Activated naive CD4-positive, alpha-beta T cell treated with anti-CD3 and anti-CD28 coated beads for 36 hours (primary cell): ENCODE measurements around the gene NELL2. TPM values are rescaled to one million over a fixed set of nuclear protein-coding genes. Genes with fewer than 3 reads are reported as not detected.
"Not testable (repeated sequence)": the region's sequence is repeated elsewhere in the genome, so short reads cannot be mapped to it uniquely, and the experiment has no call there.

ENCODE experiments used
- CTCF ChIA-PET: fragments of 350-600 bp; sonication (Branson Sonifier 250); formaldehyde crosslinking; loops from one replicate; lab custom pipeline; 2021; ENCODE audit warnings: antibody characterized with exemption; lab: Charles Lee
- DNase-seq: peaks from one replicate; pipeline ENCODE4 v3.0.0-alpha.2; 2020
- H3K27ac Mint-ChIP-seq: one replicate; pipeline ENCODE4 v1.8.0; 2021; ENCODE audit warnings: mild to moderate bottlenecking, mixed read lengths
- H3K27me3 Mint-ChIP-seq: one replicate; pipeline ENCODE4 v1.8.0; 2021; ENCODE audit warnings: low read depth, mixed read lengths
- H3K36me3 Mint-ChIP-seq: one replicate; pipeline ENCODE4 v1.8.0; 2021; ENCODE audit warnings: low read depth, mixed read lengths
- H3K4me1 Mint-ChIP-seq: one replicate; pipeline ENCODE4 v1.8.0; 2021; ENCODE audit warnings: low read depth, mixed read lengths
- H3K4me3 Mint-ChIP-seq: one replicate; pipeline ENCODE4 v1.8.0; 2021; ENCODE audit warnings: mild to moderate bottlenecking, moderate library complexity, mixed read lengths
- H3K9me3 Mint-ChIP-seq: one replicate; pipeline ENCODE4 v1.8.0; 2021; ENCODE audit warnings: mixed read lengths
- intact Hi-C: fragments of 100-400 bp; cut with micrococcal nuclease; formaldehyde crosslinking; loops from one replicate; pipeline ENCODE4 v1.15.1; 2023
- total RNA-seq, 2 experiments: library from RNA; stranded (reverse); gene quantifications; one replicate each; pipeline ENCODE4 v1.2.3, GENCODE V29; 2021

NELL2 gene
- total RNA-seq, 2 experiments from 2014 or later = 61.9 to 72.2 TPM

- CTCF ChIA-PET = interaction anchor here (1.1 to 1.2 kb wide), 2 partner anchors 35 to 156 kb away, joined by 3 to 5 read pairs; partner anchors contain the start of gene NELL2
- H3K4me1 Mint-ChIP-seq = peaks cover 36% of the 10 kb centered on the region
- H3K36me3 Mint-ChIP-seq = peaks cover 13% of the 10 kb centered on the region
- no peak overlapping the region for H3K27ac Mint-ChIP-seq
- intact Hi-C loops = no loop called here
- no peaks in the 10 kb centered on the region for H3K27me3 Mint-ChIP-seq
- H3K4me3 Mint-ChIP-seq = no peak overlapping the region
- H3K9me3 Mint-ChIP-seq = peaks cover 4% of the 10 kb centered on the region
- no peak for DNase-seq
Observed at GRCh38 chr12:44720265-44720664, 155.8 kb downstream of the NELL2 start.

- CTCF ChIA-PET = no interaction called here
- Mint-ChIP-seq H3K36me3 (peaks cover 2% of the 10 kb centered on the region), H3K27ac (no peak overlapping the region), H3K4me3 (no peak overlapping the region), H3K9me3 (no peaks in the 10 kb centered on the region), H3K4me1 (peaks cover 24% of the 10 kb centered on the region), H3K27me3 (no peaks in the 10 kb centered on the region)
- no peak for DNase-seq
- intact Hi-C loops = no loop called here
Observed at GRCh38 chr12:44717612-44718011, 158.5 kb downstream of the NELL2 start.

GRCh38 chr12:44716711-44717110, 159.4 kb downstream of the NELL2 start:
- Mint-ChIP-seq H3K27ac (no peak overlapping the region), H3K27me3 (no peaks in the 10 kb centered on the region), H3K4me1 (peaks cover 22% of the 10 kb centered on the region), H3K36me3 (peaks cover 2% of the 10 kb centered on the region), H3K9me3 (no peaks in the 10 kb centered on the region), H3K4me3 (no peak overlapping the region)
- CTCF ChIA-PET = no interaction called here
- intact Hi-C loops = no loop called here
- DNase-seq = no peak

- intact Hi-C loops = no loop called here
- CTCF ChIA-PET = interaction anchor here (0.6 kb wide), 1 partner anchor 113 kb away, joined by 5 read pairs; no protein-coding TSS in a partner anchor
- H3K27me3 Mint-ChIP-seq = no peaks in the 10 kb centered on the region
- H3K9me3 Mint-ChIP-seq = no peaks in the 10 kb centered on the region
- H3K36me3 Mint-ChIP-seq = peaks cover 12% of the 10 kb centered on the region
- no peak for DNase-seq
- H3K4me1 Mint-ChIP-seq = peaks cover 6% of the 10 kb centered on the region
- no peak overlapping the region for H3K4me3 Mint-ChIP-seq
- H3K27ac Mint-ChIP-seq = no peak overlapping the region
Observed at GRCh38 chr12:44711736-44712135, 164.4 kb downstream of the NELL2 start.

GRCh38 chr12:44709166-44709565, 166.9 kb downstream of the NELL2 start:
- intact Hi-C loops = no loop called here
- H3K36me3 Mint-ChIP-seq = peaks cover 17% of the 10 kb centered on the region
- H3K27me3 Mint-ChIP-seq = no peaks in the 10 kb centered on the region
- CTCF ChIA-PET = interaction anchor here (1.2 kb wide), 1 partner anchor 7 kb away, joined by 3 read pairs; no protein-coding TSS in a partner anchor
- no peak overlapping the region for H3K27ac Mint-ChIP-seq
- H3K4me1 Mint-ChIP-seq = peaks cover 4% of the 10 kb centered on the region
- H3K4me3 Mint-ChIP-seq = no peak overlapping the region
- H3K9me3 Mint-ChIP-seq = no peaks in the 10 kb centered on the region
- DNase-seq = no peak

GRCh38 chr12:44708218-44708617, 167.9 kb downstream of the NELL2 start:
- no peak for DNase-seq
- no peaks in the 10 kb centered on the region for H3K27me3 Mint-ChIP-seq
- H3K36me3 Mint-ChIP-seq = peaks cover 17% of the 10 kb centered on the region
- intact Hi-C loops = no loop called here
- CTCF ChIA-PET = no interaction called here
- no peak overlapping the region for H3K27ac Mint-ChIP-seq
- H3K4me1 Mint-ChIP-seq = peaks cover 4% of the 10 kb centered on the region
- H3K9me3 Mint-ChIP-seq = no peaks in the 10 kb centered on the region
- no peak overlapping the region for H3K4me3 Mint-ChIP-seq

- peaks cover 29% of the 10 kb centered on the region for H3K36me3 Mint-ChIP-seq
- intact Hi-C loops = no loop called here
- no peaks in the 10 kb centered on the region for H3K9me3 Mint-ChIP-seq
- no peak overlapping the region for H3K27ac Mint-ChIP-seq
- CTCF ChIA-PET = interaction anchor here (0.6 kb wide), 2 partner anchors 69 to 197 kb away, joined by 5 read pairs; no protein-coding TSS in a partner anchor
- no peaks in the 10 kb centered on the region for H3K27me3 Mint-ChIP-seq
- no peak for DNase-seq
- H3K4me3 Mint-ChIP-seq = no peak overlapping the region
- peaks cover 4% of the 10 kb centered on the region for H3K4me1 Mint-ChIP-seq
Observed at GRCh38 chr12:44703182-44703910, 172.8 kb downstream of the NELL2 start.

- no peak overlapping the region for H3K27ac Mint-ChIP-seq
- H3K36me3 Mint-ChIP-seq = peaks cover 27% of the 10 kb centered on the region
- H3K9me3 Mint-ChIP-seq = no peaks in the 10 kb centered on the region
- no peak overlapping the region for H3K4me3 Mint-ChIP-seq
- peaks cover 15% of the 10 kb centered on the region for H3K4me1 Mint-ChIP-seq
- no peak for DNase-seq
- CTCF ChIA-PET = no interaction called here
- no peaks in the 10 kb centered on the region for H3K27me3 Mint-ChIP-seq
- intact Hi-C loops = no loop called here
Observed at GRCh38 chr12:44697511-44697910, 178.6 kb downstream of the NELL2 start.

GRCh38 chr12:44696542-44696941, 179.6 kb downstream of the NELL2 start:
- Mint-ChIP-seq H3K4me3 (no peak overlapping the region), H3K27me3 (no peaks in the 10 kb centered on the region), H3K4me1 (peaks cover 15% of the 10 kb centered on the region), H3K36me3 (peaks cover 24% of the 10 kb centered on the region), H3K9me3 (no peaks in the 10 kb centered on the region), H3K27ac (no peak overlapping the region)
- intact Hi-C loops = no loop called here
- CTCF ChIA-PET = no interaction called here
- no peak for DNase-seq

- no peak overlapping the region for H3K27ac Mint-ChIP-seq
- no peaks in the 10 kb centered on the region for H3K27me3 Mint-ChIP-seq
- CTCF ChIA-PET = interaction anchor here (1.1 kb wide), 1 partner anchor 105 kb away, joined by 3 read pairs; no protein-coding TSS in a partner anchor
- H3K4me3 Mint-ChIP-seq = no peak overlapping the region
- H3K9me3 Mint-ChIP-seq = no peaks in the 10 kb centered on the region
- peaks cover 15% of the 10 kb centered on the region for H3K4me1 Mint-ChIP-seq
- H3K36me3 Mint-ChIP-seq = peaks cover 21% of the 10 kb centered on the region
- DNase-seq = no peak
- intact Hi-C loops = no loop called here
Observed at GRCh38 chr12:44694017-44694416, 182.1 kb downstream of the NELL2 start.

GRCh38 chr12:44689587-44689986, 186.5 kb downstream of the NELL2 start:
- no peak overlapping the region for H3K27ac Mint-ChIP-seq
- peaks cover 4% of the 10 kb centered on the region for H3K4me1 Mint-ChIP-seq
- H3K36me3 Mint-ChIP-seq = peaks cover 29% of the 10 kb centered on the region
- H3K4me3 Mint-ChIP-seq = no peak overlapping the region
- H3K27me3 Mint-ChIP-seq = no peaks in the 10 kb centered on the region
- H3K9me3 Mint-ChIP-seq = peaks cover 2% of the 10 kb centered on the region
- intact Hi-C loops = no loop called here
- CTCF ChIA-PET = interaction anchor here (0.6 kb wide), 1 partner anchor 1028 kb away, joined by 3 read pairs; no protein-coding TSS in a partner anchor
- DNase-seq = no peak

- peaks cover 30% of the 10 kb centered on the region for H3K36me3 Mint-ChIP-seq
- intact Hi-C loops, H3K4me3 Mint-ChIP-seq, H3K4me1 Mint-ChIP-seq, H3K9me3 Mint-ChIP-seq, H3K27me3 Mint-ChIP-seq, CTCF ChIA-PET, DNase-seq, H3K27ac Mint-ChIP-seq: not testable (repeated sequence)
Observed at GRCh38 chr12:44686821-44687432, 189.2 kb downstream of the NELL2 start.
